ENCODE results near the gene FAM81A.
"Not testable (repeated sequence)": the region's sequence is repeated elsewhere in the genome, so short reads cannot be mapped to it uniquely, and the experiment has no call there.

The FAM81A gene

DNA sequence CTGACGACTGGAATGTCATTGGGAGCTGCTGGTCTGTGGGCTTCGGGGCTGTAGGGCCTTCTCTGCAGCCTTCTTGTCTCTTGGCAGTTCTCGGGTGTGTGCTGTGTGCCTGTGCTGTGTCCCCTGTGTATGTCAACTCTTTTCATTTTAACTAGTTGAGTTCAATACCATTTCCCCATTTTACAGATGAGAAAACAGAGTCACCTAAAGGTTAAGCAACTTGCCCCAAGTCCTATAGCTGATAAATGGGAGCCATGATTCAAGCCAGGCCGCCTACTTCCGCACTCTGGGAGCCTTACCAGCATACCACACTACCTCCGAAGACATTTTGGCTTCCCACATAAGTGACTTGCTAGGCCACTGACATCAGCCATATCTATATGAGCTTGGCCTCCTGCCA lies 85.7 kb downstream of the FAM81A start:
- H3K4me1 Mint-ChIP-seq (ENCODE audit: low read depth in 2 of 2): peaks cover 16 to 21% of the 10 kb centered on the region in 2 donors

DNA sequence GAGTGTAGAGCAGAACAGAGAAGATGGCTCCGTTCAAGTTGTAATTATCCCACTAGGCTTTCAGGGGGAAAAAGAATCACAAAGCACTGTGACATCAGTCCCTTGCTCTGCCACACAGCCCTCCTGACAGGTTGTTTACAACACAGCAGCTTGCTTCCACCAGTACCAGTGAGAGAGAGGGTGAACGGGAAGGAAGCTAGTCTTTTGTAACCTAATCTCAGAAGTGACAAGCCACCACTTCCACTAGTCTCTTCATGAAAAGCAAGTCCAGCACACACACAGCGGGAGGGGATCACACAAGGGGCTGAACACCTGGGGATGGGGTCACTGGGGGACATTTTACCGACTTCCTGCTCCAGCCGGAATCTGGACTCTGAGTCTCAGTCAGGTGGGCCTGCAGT lies 86.3 kb downstream of the FAM81A start:
- DNase-seq (no peak), ATAC-seq (replicated peaks) (peak; percentile 60)
- H3K4me3 Mint-ChIP-seq: peak overlapping the region in 1 of 2 donors; percentile 55
- H3K4me1 Mint-ChIP-seq (ENCODE audit: low read depth in 2 of 2): peaks cover 18 to 24% of the 10 kb centered on the region in 2 donors
- H3K27ac Mint-ChIP-seq: peak overlapping the region in 1 of 2 donors; percentile 29
- H3K27me3 Mint-ChIP-seq: peaks cover 20 to 23% of the 10 kb centered on the region in 2 donors
- no peaks in the 10 kb centered on the region for H3K9me3 Mint-ChIP-seq
- H3K36me3 Mint-ChIP-seq (ENCODE audit: insufficient read depth): peaks cover 3% of the 10 kb centered on the region

More for the DNA sequence above, 85.7 kb downstream of the FAM81A start:
- no peak for DNase-seq
- ATAC-seq (replicated peaks): no peak
- Mint-ChIP-seq H3K27ac (peak overlapping the region in 1 of 2 donors; percentile 29), H3K36me3 (ENCODE audit: insufficient read depth) (peaks cover 3% of the 10 kb centered on the region), H3K4me3 (peak overlapping the region in 1 of 2 donors; percentile 55), H3K9me3 (no peaks in the 10 kb centered on the region), H3K27me3 (peaks cover 20 to 23% of the 10 kb centered on the region in 2 donors)

DNA sequence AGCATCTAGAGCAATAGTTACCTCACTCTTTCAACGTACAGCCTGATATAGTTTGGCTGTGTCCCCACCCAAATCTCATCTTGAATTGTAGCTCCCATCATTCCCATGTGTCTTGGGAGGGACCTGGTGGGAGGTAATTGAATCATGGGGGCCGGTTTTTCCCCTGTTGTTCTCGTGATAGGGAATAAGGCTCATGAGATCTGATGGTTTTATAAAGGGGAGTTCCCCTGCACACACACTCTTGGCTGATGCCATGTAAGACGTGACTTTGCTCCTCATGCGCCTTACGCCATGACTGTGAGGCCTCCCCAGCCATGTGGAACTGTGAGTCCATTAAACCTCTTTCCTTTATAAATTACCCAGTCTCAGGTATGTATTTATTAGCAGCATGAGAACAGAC lies 88.5 kb downstream of the FAM81A start:
- H3K27me3 Mint-ChIP-seq: peaks cover 23 to 32% of the 10 kb centered on the region in 2 donors
- H3K4me1 Mint-ChIP-seq (ENCODE audit: low read depth in 2 of 2): peaks cover 18 to 24% of the 10 kb centered on the region in 2 donors
- H3K36me3 Mint-ChIP-seq (ENCODE audit: insufficient read depth); H3K27ac Mint-ChIP-seq; DNase-seq; H3K9me3 Mint-ChIP-seq; H3K4me3 Mint-ChIP-seq; ATAC-seq (replicated peaks): not testable (repeated sequence)

DNA sequence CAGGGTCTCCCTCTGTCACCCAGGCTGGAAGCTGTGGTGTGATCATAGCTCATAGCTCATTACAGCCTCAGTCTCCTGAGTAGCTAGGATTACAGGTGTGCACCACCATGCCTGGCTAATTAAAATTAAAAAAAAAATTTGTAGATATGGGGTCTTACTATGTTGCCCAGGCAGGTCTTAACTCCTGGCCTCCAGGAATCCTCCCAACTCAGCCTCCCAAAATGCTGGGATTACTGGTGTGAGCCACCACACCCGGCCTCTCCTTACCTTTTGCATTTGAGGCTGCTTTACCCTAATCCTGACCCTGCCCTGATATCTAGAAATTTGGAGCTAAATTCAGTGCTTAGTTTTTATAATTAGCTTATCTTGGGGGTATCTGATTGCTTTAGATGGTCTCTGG lies 90.4 kb downstream of the FAM81A start:
- H3K27ac Mint-ChIP-seq: no peak overlapping the region
- no peaks in the 10 kb centered on the region for H3K9me3 Mint-ChIP-seq
- no peak for ATAC-seq (replicated peaks)
- DNase-seq: no peak
- no peaks in the 10 kb centered on the region for H3K36me3 Mint-ChIP-seq (ENCODE audit: insufficient read depth)
- H3K4me1 Mint-ChIP-seq (ENCODE audit: low read depth in 2 of 2): peaks cover 17 to 19% of the 10 kb centered on the region in 2 donors
- peaks cover 40 to 45% of the 10 kb centered on the region in 2 donors for H3K27me3 Mint-ChIP-seq
- no peak overlapping the region for H3K4me3 Mint-ChIP-seq

DNA sequence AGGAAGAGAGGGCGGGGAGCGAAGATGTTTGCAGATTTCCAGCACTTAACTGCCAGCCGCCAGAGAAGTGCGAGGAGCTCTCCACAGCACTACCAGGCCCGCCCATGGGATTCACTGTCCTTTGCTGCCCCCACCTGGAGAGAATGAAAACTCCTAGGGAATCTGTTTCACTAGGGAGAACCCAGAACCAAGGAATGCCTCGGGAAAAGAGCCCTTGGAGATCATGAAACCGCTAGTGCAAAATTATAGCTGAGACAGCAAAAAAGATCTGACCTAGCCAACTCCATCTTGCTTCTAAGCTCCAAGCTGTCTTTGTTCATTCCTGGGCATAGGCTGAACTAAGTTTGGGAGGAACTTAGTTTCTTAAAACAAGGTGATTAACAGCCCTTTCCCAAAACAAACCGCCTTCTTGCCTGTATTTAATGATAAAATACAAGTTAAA lies 91.0 kb downstream of the FAM81A start:
- Mint-ChIP-seq H3K4me1 (ENCODE audit: low read depth in 2 of 2) (peaks cover 13 to 14% of the 10 kb centered on the region in 2 donors), H3K27ac (no peak overlapping the region), H3K27me3 (peaks cover 36 to 44% of the 10 kb centered on the region in 2 donors), H3K9me3 (no peaks in the 10 kb centered on the region), H3K36me3 (ENCODE audit: insufficient read depth) (no peaks in the 10 kb centered on the region), H3K4me3 (no peak overlapping the region)
- DNase-seq (peak; percentile 60 to 71 (median 62)), ATAC-seq (replicated peaks) (peak; percentile 81)

DNA sequence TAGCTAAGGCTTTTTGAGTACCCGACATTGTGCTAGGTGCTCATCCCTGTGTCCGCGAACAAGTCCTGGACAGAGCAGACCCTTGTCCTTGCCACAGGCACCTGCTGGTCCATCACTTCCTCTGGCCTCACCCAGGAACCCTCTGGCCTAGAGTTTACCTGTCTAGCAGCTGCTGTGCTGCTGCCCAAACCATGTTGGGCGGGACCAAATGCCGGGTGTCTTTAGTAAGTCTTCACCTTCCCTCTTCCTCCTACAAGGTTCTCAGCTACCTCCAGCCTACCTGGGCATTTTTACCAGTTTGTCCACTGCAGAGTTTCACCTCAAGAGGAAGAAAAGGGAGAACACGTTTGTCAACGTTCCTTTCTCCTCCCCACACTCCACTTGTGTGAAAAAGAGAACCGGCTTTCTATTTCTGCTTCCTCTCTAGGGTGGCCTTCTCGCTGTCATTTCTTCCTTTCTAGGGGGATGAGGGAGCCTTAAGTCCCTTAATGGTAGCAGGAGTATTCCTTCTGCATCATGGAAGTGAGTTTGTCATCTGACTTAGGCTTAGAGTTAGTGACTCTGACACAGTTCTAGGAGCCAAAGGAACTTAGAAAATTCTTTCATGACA lies 93.2 kb downstream of the FAM81A start:
- no peaks in the 10 kb centered on the region for H3K36me3 Mint-ChIP-seq (ENCODE audit: insufficient read depth)
- H3K27me3 Mint-ChIP-seq: peaks cover 35 to 51% of the 10 kb centered on the region in 2 donors
- no peak overlapping the region for H3K27ac Mint-ChIP-seq
- H3K4me3 Mint-ChIP-seq: no peak overlapping the region
- peaks cover 4 to 6% of the 10 kb centered on the region in 2 donors for H3K4me1 Mint-ChIP-seq (ENCODE audit: low read depth in 2 of 2)
- ATAC-seq (replicated peaks) (no peak), DNase-seq (no peak)
- no peaks in the 10 kb centered on the region for H3K9me3 Mint-ChIP-seq

DNA sequence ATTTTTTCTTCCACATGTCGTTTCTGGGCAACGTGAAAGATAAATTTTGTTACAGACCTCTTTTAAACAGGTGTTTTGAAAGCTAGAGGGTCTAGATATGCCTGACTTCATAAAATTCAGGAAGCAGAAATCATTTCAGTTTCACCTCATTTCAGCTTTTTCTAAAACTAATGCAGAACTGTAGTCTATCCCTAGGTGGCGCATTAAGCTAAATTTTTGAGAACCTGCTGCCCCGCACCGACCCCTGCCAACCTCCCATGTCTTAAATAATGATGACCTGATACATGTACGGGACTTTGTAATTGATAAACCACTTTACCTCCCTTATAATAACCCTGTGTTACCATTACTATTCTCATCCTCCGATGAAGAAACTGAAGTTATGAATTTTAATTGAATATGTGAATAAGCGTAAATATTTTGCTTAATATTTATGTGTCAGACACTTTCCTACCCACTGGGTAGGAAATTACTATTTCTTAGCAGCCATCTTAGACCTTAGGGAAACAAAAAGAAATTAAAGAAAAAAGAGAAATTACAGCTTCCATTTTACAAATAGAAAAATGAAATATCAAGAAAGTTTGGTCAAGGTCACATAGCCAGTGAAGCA lies 94.9 kb downstream of the FAM81A start:
- Mint-ChIP-seq H3K36me3 (ENCODE audit: insufficient read depth) (no peaks in the 10 kb centered on the region), H3K27ac (peak overlapping the region in 1 of 2 donors; percentile 51), H3K4me3 (no peak overlapping the region), H3K4me1 (ENCODE audit: low read depth in 2 of 2) (peaks cover 4 to 6% of the 10 kb centered on the region in 2 donors), H3K27me3 (peaks cover 46 to 56% of the 10 kb centered on the region in 2 donors), H3K9me3 (no peaks in the 10 kb centered on the region)
- ATAC-seq (replicated peaks) (no peak), DNase-seq (peak in 1 of 3 experiments; percentile 4)

DNA sequence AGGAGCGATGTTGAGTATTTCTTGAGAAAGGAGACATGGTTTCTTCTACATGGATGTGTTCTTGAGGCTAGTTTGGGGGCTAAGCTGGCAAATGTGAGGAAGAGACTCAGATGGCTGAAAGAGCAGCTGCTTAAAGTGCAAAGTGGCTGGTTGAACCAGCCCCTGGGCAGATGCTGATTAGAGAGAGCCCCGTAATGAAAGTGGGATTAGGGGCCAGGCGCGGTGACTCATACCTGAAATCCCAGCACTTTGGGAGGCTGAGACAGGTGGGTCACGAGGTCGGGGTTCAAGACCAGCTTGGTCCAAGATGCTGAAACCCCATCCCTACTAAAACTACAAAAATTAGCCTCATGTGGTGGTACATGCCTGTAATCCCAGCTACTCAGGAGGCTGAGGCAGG lies 98.6 kb downstream of the FAM81A start:
- Mint-ChIP-seq H3K36me3 (ENCODE audit: insufficient read depth) (no peaks in the 10 kb centered on the region), H3K27me3 (peaks cover 36 to 46% of the 10 kb centered on the region in 2 donors), H3K27ac (no peak overlapping the region), H3K9me3 (no peaks in the 10 kb centered on the region), H3K4me1 (ENCODE audit: low read depth in 2 of 2) (peaks cover 0 to 3% of the 10 kb centered on the region in 2 donors), H3K4me3 (no peak overlapping the region)
- ATAC-seq (replicated peaks): no peak
- no peak for DNase-seq

DNA sequence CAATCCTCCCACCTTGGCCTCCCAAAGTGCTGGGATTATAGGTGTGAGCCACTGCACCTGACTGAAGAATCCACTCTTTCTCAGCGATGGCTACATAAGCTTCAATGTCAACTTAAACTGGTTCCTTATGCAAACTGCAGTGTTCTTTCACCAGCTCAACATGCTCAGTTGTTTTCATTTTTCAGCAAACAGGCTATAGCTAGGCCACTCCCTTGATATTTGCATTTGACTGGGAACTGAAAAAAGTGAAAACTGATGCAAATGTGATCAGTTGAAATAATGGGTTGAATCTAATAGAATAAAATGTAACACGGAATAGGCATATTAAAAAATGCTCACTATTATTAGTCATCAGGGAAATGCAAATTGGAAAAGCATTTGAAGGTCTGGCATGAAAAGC lies 99.4 kb downstream of the FAM81A start:
- ATAC-seq (replicated peaks) (no peak), DNase-seq (no peak)
- Mint-ChIP-seq H3K4me3 (no peak overlapping the region), H3K27me3 (peaks cover 28 to 37% of the 10 kb centered on the region in 2 donors), H3K36me3 (ENCODE audit: insufficient read depth) (no peaks in the 10 kb centered on the region), H3K4me1 (ENCODE audit: low read depth in 2 of 2) (peaks cover 0 to 3% of the 10 kb centered on the region in 2 donors), H3K27ac (no peak overlapping the region), H3K9me3 (no peaks in the 10 kb centered on the region)

DNA sequence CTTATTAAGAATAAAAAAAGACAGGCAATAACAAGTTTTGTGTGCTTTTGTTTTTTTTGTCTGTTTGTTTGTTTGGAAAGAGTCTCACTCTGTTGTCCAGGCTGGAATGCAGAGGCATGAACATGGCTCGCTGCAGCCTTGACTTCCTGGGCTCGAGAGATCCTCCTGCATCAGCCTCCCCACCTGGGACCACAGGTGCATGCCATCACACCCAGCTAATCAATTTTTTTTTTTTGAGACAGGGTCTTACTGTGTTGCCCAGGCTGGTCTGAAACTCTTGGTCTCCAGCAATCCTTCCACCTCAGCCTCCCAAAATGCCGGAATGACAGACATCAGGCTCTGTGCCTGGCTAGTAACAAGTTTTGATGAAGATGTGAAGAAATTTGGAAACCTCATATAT lies 100.5 kb downstream of the FAM81A start:
- H3K36me3 Mint-ChIP-seq (ENCODE audit: insufficient read depth): no peaks in the 10 kb centered on the region
- no peak overlapping the region for H3K4me3 Mint-ChIP-seq
- no peak overlapping the region for H3K27ac Mint-ChIP-seq
- peaks cover 27 to 37% of the 10 kb centered on the region in 2 donors for H3K27me3 Mint-ChIP-seq
- no peaks in the 10 kb centered on the region for H3K9me3 Mint-ChIP-seq
- no peak for ATAC-seq (replicated peaks)
- DNase-seq: no peak
- peaks cover 0 to 2% of the 10 kb centered on the region in 2 donors for H3K4me1 Mint-ChIP-seq (ENCODE audit: low read depth in 2 of 2)

DNA sequence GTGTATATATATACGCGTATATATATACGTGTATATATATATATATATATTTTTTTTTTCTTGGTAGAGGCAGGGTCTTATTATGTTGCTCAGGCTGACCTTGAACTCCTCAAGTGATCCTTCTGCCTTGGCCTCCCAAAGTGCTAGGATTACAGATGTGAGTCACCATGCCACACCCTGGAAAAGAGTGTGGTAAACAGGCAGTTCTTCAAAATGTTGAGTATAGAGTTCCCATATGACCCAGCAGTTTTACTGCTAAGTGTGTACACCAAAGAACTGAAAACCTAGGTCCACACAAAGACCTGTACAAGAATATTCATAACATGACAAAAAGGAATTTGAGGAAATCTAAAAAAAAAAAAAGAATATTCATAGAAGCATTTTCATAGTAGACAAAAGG lies 101.8 kb downstream of the FAM81A start:
- DNase-seq: no peak
- no peaks in the 10 kb centered on the region for H3K36me3 Mint-ChIP-seq (ENCODE audit: insufficient read depth)
- peaks cover 0 to 6% of the 10 kb centered on the region in 2 donors for H3K4me1 Mint-ChIP-seq (ENCODE audit: low read depth in 2 of 2)
- no peak overlapping the region for H3K27ac Mint-ChIP-seq
- ATAC-seq (replicated peaks): no peak
- peaks cover 30 to 38% of the 10 kb centered on the region in 2 donors for H3K27me3 Mint-ChIP-seq
- H3K4me3 Mint-ChIP-seq: no peak overlapping the region
- H3K9me3 Mint-ChIP-seq: no peaks in the 10 kb centered on the region

DNA sequence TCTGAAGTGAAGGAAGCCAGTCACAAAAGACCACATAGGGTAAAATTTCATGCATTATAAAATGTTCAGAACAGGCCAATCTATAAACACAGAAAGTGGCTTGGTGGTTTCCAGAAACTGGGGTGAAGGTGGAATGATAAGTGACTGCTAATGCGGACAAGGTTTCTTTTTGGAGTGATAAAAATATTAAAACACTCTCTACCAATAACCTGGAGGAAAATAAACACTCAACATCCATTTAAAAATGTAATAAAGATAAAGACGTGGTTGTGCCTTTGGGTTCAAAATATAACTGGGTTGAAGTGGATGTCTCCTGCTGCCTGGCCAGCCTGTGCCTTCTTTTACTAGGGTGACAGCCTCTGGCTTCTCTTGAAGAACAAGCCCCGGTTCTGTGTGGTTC lies 102.7 kb downstream of the FAM81A start:
- Mint-ChIP-seq H3K36me3 (ENCODE audit: insufficient read depth) (no peaks in the 10 kb centered on the region), H3K4me3 (no peak overlapping the region), H3K4me1 (ENCODE audit: low read depth in 2 of 2) (peaks cover 0 to 6% of the 10 kb centered on the region in 2 donors)

DNA sequence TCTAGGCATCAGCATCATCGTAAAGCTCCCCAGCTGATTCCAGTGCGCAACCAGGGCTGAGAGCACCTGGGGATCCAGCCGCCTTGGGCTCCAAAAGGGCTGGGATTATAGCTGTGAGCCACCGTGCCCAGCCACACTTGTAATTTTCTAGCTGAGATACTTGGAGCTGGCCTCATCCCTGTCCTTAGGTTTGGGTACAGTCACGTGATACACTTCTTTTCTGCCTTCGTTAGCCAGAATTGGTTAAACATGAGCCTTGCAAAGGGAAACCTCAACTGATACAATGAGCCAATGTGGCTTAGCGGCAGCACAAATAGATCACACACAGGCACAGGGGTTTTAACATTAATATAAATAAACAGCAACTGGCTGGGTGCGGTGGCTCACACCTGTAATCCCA lies 103.8 kb downstream of the FAM81A start:
- Mint-ChIP-seq H3K4me3 (no peak overlapping the region), H3K36me3 (ENCODE audit: insufficient read depth) (no peaks in the 10 kb centered on the region), H3K4me1 (ENCODE audit: low read depth in 2 of 2) (peaks cover 0 to 6% of the 10 kb centered on the region in 2 donors), H3K9me3 (no peaks in the 10 kb centered on the region), H3K27me3 (peaks cover 23 to 38% of the 10 kb centered on the region in 2 donors), H3K27ac (no peak overlapping the region)
- ATAC-seq (replicated peaks) (no peak), DNase-seq (no peak)

More for the DNA sequence above, 102.7 kb downstream of the FAM81A start:
- peaks cover 23 to 37% of the 10 kb centered on the region in 2 donors for H3K27me3 Mint-ChIP-seq
- no peaks in the 10 kb centered on the region for H3K9me3 Mint-ChIP-seq
- no peak for ATAC-seq (replicated peaks)
- H3K27ac Mint-ChIP-seq: no peak overlapping the region
- DNase-seq: no peak
